CD4-positive, alpha-beta memory T cell (primary cell): ENCODE results near the gene SPDEF. TPM values are rescaled to one million over a fixed set of nuclear protein-coding genes. Genes with fewer than 3 reads are reported as not detected.

ENCODE experiments used
- CTCF ChIA-PET: fragments of 350-600 bp; sonication (Branson Sonifier 250); formaldehyde crosslinking; loops from one replicate; lab custom pipeline; 2021; ENCODE audit warnings: inconsistent platforms; ENCODE audit not compliant: partially characterized antibody; lab: Charles Lee
- POLR2A ChIA-PET: fragments of 350-600 bp; sonication (Branson Sonifier 250); formaldehyde crosslinking; loops from one replicate; lab custom pipeline; 2021; ENCODE audit not compliant: partially characterized antibody; lab: Charles Lee
- DNase-seq, 5 donors: peaks; one replicate each; pipeline versions ENCODE4 v3.0.0 to v3.0.0-alpha.2; 2020 to 2022; ENCODE audit warnings: mixed read lengths in 1 of 5
- H3K27ac ChIP-seq: one replicate; pipeline ENCODE4 v1.7.0; 2013; ENCODE audit warnings: low read depth, low read length
- H3K27me3 ChIP-seq: 2 replicates; pipeline ENCODE4 v1.7.0; 2013; ENCODE audit warnings: mild to moderate bottlenecking, low read length, moderate library complexity; ENCODE audit not compliant: insufficient read depth
- H3K36me3 ChIP-seq: 2 replicates; pipeline ENCODE4 v1.7.0; 2013; ENCODE audit warnings: mild to moderate bottlenecking, low read length, moderate library complexity; ENCODE audit not compliant: insufficient read depth
- H3K4me1 ChIP-seq: 2 replicates; pipeline ENCODE4 v1.7.0; 2013; ENCODE audit warnings: mild to moderate bottlenecking, low read length, moderate library complexity; ENCODE audit not compliant: insufficient read depth
- H3K4me3 ChIP-seq, 2 donors: one replicate each; pipeline ENCODE4 v1.7.0; 2013; ENCODE audit warnings: low read length in 2 of 2, mild to moderate bottlenecking in 1 of 2
- H3K9me3 ChIP-seq, 2 donors: one replicate each; pipeline ENCODE4 v1.7.0; 2013; ENCODE audit warnings: low read length in 2 of 2, control low read depth in 1 of 2; ENCODE audit not compliant: control insufficient read depth in 1 of 2
- H3K27ac Mint-ChIP-seq, 7 donors: one replicate each; pipeline ENCODE4 v1.8.0; 2020 to 2021; ENCODE audit warnings: mixed read lengths in 7 of 7, mild to moderate bottlenecking in 6 of 7, inconsistent platforms in 3 of 7, moderate library complexity in 3 of 7
- H3K27me3 Mint-ChIP-seq, 2 donors: one replicate each; pipeline ENCODE4 v1.8.0; 2020 to 2021; ENCODE audit warnings: mixed read lengths in 2 of 2
- H3K36me3 Mint-ChIP-seq, 2 donors: one replicate each; pipeline ENCODE4 v1.8.0; 2020 to 2021; ENCODE audit warnings: mixed read lengths in 2 of 2, inconsistent platforms in 1 of 2, mild to moderate bottlenecking in 1 of 2
- H3K4me1 Mint-ChIP-seq, 4 donors: one replicate each; pipeline ENCODE4 v1.8.0; 2020 to 2021; ENCODE audit warnings: mixed read lengths in 4 of 4, mild to moderate bottlenecking in 1 of 4
- H3K4me3 Mint-ChIP-seq, 8 donors: one replicate each; pipeline ENCODE4 v1.8.0; 2020 to 2021; ENCODE audit warnings: mixed read lengths in 8 of 8, mild to moderate bottlenecking in 7 of 8, moderate library complexity in 6 of 8, inconsistent platforms in 3 of 8
- H3K9me3 Mint-ChIP-seq, 8 donors: one replicate each; pipeline ENCODE4 v1.8.0; 2020 to 2021; ENCODE audit warnings: mixed read lengths in 8 of 8, mild to moderate bottlenecking in 5 of 8, inconsistent platforms in 3 of 8, moderate library complexity in 1 of 8
- intact Hi-C: fragments of 100-400 bp; cut with micrococcal nuclease; formaldehyde crosslinking; loops from one replicate; pipeline ENCODE4 v1.15.1; 2023
- polyA plus RNA-seq, 2 donors: library from polyadenylated mRNA; unstranded; fragments of 300-500 nt; fragmentation: Illumina TruSeq; gene quantifications; one replicate each; pipeline ENCODE4 v1.2.3, GENCODE V29; 2021
- total RNA-seq, 2 experiments: library from RNA; stranded (reverse); gene quantifications; one replicate each; pipeline ENCODE4 v1.2.3, GENCODE V29; 2021

SPDEF gene
- total and polyA plus RNA-seq, 4 experiments from 2014 or later = not detected

DNA sequence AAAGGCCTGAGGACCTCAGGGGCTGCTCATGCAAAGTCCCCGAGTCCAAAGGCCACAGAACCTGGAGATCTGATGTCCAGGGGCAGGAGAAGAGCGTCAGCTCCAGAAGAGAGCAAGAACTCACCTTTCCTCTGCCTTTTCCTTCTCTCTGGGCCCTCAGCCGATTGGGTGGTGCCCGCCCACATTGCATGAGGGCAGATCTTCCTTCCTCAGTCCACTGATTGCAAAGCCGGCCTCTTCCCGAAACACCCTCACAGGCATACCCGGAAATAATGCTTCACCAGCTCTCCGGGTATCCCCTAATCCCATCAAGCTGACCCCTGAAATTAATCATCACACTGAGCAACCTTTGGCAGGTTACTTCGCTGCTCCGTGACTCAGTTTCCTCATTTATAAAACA is 33.4 kb downstream of the SPDEF start:
- no peak for DNase-seq
- H3K9me3 ChIP-seq = no peaks in the 10 kb centered on the region
- no peak overlapping the region for H3K4me3 ChIP-seq
- H3K27ac ChIP-seq = no peak overlapping the region
- Mint-ChIP-seq H3K4me1 (peaks cover 5 to 15% (median 8%) of the 10 kb centered on the region in 4 donors), H3K36me3 (no peaks in the 10 kb centered on the region), H3K4me3 (no peak overlapping the region), H3K27ac (no peak overlapping the region), H3K9me3 (no peaks in the 10 kb centered on the region), H3K27me3 (no peaks in the 10 kb centered on the region)
- H3K4me1 ChIP-seq = peaks cover 15% of the 10 kb centered on the region
- POLR2A ChIA-PET = no interaction called here
- intact Hi-C loops = no loop called here
- CTCF ChIA-PET = interaction anchor here (2.1 kb wide), 1 partner anchor 62 kb away, joined by 5 read pairs; no protein-coding TSS in a partner anchor
- H3K27me3 ChIP-seq = no peaks in the 10 kb centered on the region
- H3K36me3 ChIP-seq = no peaks in the 10 kb centered on the region

DNA sequence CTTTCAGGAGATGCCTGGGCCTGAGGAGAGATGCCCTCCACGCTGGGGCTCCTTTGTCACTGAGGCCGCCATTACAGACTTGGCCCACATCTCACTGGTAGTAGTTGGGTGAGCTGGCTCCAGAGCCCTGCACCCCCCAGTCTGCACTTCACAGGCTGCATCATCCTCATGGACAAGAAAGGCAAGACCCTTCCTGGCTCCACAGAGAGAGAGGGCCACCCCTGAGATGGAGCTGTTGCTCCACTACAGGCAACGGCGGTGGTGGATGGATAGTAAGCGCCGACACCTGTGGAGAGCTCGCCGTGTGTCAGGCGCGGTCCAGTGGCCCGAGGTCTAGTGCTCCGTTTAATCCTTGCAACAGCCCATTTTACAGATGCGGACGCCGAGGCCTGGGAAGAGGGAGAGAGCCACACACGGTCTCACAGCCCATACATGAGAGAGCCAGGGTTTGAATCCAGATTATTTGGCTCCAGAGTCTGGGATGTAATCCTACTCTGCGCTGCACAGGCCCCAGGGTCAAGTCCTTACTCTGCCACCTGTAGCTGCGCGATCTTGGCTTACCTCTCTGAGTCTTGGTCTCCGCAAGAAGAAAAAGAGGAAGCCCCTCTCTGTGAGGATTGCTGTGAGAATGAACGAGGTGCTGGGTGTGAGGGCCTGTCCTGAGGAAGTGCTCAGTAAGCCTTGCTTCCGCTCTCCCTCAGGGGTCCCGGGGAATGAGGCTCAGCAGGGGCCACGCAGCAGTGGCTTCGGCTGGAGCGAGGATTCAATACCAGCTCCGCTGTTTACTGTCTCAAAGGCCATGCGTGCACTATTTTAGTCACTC is 34.5 kb downstream of the SPDEF start:
- CTCF ChIA-PET = interaction anchor here (2.1 kb wide), 1 partner anchor 61 kb away, joined by 5 read pairs; no protein-coding TSS in a partner anchor
- Histone ChIP-seq H3K9me3 (no peaks in the 10 kb centered on the region), H3K4me1 (peaks cover 6% of the 10 kb centered on the region), H3K36me3 (no peaks in the 10 kb centered on the region), H3K4me3 (no peak overlapping the region), H3K27me3 (no peaks in the 10 kb centered on the region), H3K27ac (no peak overlapping the region)
- intact Hi-C loops = no loop called here
- H3K9me3 Mint-ChIP-seq = no peaks in the 10 kb centered on the region
- peaks cover 0 to 6% (median 4%) of the 10 kb centered on the region in 4 donors for H3K4me1 Mint-ChIP-seq
- DNase-seq = no peak
- no peak overlapping the region for H3K4me3 Mint-ChIP-seq
- POLR2A ChIA-PET = no interaction called here
- no peaks in the 10 kb centered on the region for H3K36me3 Mint-ChIP-seq
- H3K27ac Mint-ChIP-seq = no peak overlapping the region
- H3K27me3 Mint-ChIP-seq = peaks cover 2 to 3% of the 10 kb centered on the region in 2 donors

DNA sequence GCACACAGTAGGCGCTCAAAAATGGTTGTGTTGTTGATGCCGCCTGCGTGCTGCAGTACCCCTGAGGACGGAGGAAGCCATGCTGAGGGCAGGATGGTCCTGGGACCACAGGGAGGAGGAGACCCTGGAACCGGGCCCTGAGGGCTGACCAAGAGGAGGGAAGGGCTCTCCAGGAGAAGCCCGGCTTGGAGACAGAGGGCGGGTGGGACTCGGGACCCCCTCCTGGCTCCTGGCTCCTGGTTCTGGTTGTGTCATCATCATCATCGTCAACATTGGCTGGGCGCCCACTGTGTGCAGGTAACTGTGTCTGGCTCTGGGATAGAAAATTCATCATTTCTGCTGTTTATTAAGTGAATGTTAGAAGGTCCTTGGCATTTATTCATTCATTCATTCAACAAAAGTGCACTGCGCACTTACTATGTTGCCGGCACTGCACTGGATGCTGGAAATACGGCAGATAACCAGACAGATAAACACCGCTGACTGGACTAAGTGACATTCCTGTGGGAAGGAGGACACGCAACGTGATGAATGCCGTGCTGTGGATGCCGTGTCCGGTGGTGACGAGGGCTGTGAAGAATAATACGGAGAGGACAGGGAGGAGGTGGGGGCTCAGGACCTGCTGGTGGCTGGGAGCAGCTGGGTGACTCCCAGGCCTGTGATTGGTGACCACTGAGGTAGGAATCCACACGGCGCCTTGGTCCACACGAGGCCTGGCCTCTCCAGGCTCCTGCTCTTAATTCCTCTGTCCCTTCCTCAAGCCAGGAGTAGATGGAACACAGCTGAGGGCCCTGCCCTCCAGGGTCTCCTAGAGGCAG is 35.3 kb downstream of the SPDEF start:
- Histone ChIP-seq H3K27me3 (no peaks in the 10 kb centered on the region), H3K4me1 (no peaks in the 10 kb centered on the region), H3K27ac (no peak overlapping the region), H3K9me3 (no peaks in the 10 kb centered on the region), H3K36me3 (no peaks in the 10 kb centered on the region), H3K4me3 (no peak overlapping the region)
- DNase-seq = no peak
- no peak overlapping the region for H3K27ac Mint-ChIP-seq
- intact Hi-C loops = no loop called here
- CTCF ChIA-PET = no interaction called here
- H3K9me3 Mint-ChIP-seq = no peaks in the 10 kb centered on the region
- POLR2A ChIA-PET = no interaction called here
- peaks cover 2 to 3% of the 10 kb centered on the region in 2 donors for H3K27me3 Mint-ChIP-seq
- peaks cover 0 to 6% (median 4%) of the 10 kb centered on the region in 4 donors for H3K4me1 Mint-ChIP-seq
- H3K36me3 Mint-ChIP-seq = no peaks in the 10 kb centered on the region
- no peak overlapping the region for H3K4me3 Mint-ChIP-seq

DNA sequence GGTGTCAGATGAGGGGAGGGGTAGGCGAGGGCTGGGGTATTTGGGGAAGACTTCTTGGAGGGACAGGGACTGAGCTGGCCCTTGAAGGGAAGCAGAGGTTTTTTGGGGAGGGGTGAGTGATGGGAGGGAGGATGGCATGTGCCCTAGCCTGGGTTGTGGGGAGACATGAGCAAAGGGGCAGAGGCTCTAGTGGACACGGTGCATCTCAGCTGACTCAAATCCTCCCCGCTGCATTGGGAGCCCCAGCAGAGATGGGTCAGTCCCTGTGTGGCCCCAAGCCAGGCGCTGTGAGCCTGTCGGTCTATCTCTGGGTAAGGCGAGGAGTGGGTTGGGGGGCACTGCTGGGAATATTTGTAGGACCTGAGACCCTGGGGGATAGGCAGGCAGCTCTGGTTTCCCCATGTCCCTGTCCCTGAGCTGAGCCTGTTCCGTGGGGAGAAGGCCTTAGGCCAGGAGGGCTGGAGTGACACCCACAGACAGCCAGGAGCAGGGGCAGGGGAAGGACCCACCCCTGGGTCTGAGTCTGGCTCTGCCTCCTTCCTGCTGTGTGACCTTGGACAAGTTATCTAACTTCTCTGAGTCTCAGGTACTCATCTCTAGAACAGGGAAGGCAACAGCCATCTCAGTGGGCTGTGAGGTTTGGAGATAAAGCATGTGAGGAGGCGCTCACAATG is 36.0 kb downstream of the SPDEF start:
- Mint-ChIP-seq H3K4me3 (no peak overlapping the region), H3K27ac (no peak overlapping the region)
- intact Hi-C loops = no loop called here

DNA sequence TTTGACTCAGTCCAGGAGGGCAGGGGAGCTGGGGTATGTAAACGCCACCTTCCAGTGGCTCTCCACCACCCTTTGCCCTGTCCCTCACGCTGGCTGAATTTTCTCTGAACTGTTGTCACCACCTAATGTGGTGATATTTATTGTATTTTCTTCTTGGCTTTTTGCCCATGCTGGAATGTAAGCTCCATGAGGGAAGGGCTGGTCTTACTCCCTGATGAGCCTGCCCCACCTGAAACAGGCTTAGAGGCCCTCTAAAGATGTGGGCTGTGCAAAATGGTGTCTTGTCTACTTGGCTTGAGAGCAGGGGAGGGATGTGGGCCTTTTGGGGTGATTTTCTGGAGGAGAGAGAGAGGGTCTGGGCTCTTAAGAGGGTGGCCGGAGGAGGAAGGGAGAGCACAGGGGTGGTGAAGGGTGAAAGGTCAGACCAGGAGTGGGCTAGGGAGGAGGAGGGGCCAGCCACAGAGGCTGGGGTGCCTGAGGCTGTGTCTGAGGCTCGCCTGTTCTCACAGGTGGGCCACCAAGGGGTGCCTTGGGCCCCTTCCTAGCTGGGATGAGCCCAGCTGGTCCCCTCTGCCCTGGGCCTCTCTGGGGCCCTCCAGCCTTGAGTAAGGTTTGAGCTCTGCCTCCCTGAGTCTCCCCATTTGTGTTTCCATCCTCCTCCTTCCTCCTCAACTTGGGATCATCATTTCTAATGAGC is 37.3 kb downstream of the SPDEF start:
- intact Hi-C loops = no loop called here
- H3K4me3 Mint-ChIP-seq = no peak overlapping the region
- H3K9me3 Mint-ChIP-seq = no peaks in the 10 kb centered on the region
- CTCF ChIA-PET = no interaction called here
- peaks cover 0 to 6% (median 4%) of the 10 kb centered on the region in 4 donors for H3K4me1 Mint-ChIP-seq
- Histone ChIP-seq H3K4me3 (no peak overlapping the region), H3K9me3 (no peaks in the 10 kb centered on the region), H3K27me3 (no peaks in the 10 kb centered on the region), H3K27ac (no peak overlapping the region), H3K4me1 (no peaks in the 10 kb centered on the region), H3K36me3 (no peaks in the 10 kb centered on the region)
- no peak for DNase-seq
- POLR2A ChIA-PET = no interaction called here
- H3K36me3 Mint-ChIP-seq = no peaks in the 10 kb centered on the region
- H3K27me3 Mint-ChIP-seq = peaks cover 4 to 5% of the 10 kb centered on the region in 2 donors
- no peak overlapping the region for H3K27ac Mint-ChIP-seq

More for the DNA sequence above, 36.0 kb downstream of the SPDEF start:
- no peaks in the 10 kb centered on the region for H3K9me3 Mint-ChIP-seq
- Histone ChIP-seq H3K4me1 (no peaks in the 10 kb centered on the region), H3K36me3 (no peaks in the 10 kb centered on the region), H3K27me3 (no peaks in the 10 kb centered on the region), H3K27ac (no peak overlapping the region), H3K4me3 (no peak overlapping the region), H3K9me3 (no peaks in the 10 kb centered on the region)
- ChIA-PET POLR2A (no interaction called here), CTCF (no interaction called here)
- H3K36me3 Mint-ChIP-seq = no peaks in the 10 kb centered on the region
- H3K27me3 Mint-ChIP-seq = peaks cover 2 to 3% of the 10 kb centered on the region in 2 donors
- H3K4me1 Mint-ChIP-seq = peaks cover 0 to 6% (median 4%) of the 10 kb centered on the region in 4 donors
- DNase-seq = no peak

DNA sequence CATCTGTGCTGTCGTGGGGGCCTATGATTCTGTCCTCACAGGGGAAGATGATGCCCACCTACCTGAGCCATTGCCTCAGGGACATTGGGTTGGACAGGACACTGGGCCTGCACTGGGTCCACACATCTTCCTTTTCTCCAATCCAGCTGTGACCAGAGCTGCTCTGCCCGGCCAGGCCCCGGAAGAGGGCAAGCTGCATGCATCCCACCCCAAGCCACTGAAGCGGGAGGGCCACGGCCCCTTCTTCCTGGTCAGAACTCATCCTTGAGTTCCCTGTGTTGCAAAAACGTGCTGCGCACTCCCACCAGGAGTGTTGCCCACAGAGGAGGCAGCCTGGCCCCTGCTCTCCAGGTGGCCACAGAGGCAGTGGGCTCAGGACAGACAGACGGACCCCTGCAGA is 38.2 kb downstream of the SPDEF start:
- no peak overlapping the region for H3K27ac ChIP-seq
- peaks cover 5 to 8% of the 10 kb centered on the region in 2 donors for H3K27me3 Mint-ChIP-seq
- H3K36me3 ChIP-seq = no peaks in the 10 kb centered on the region
- no peak for DNase-seq
- no peak overlapping the region for H3K4me3 ChIP-seq
- H3K36me3 Mint-ChIP-seq = no peaks in the 10 kb centered on the region
- ChIA-PET POLR2A (no interaction called here), CTCF (no interaction called here)
- H3K27me3 ChIP-seq = no peaks in the 10 kb centered on the region
- intact Hi-C loops = no loop called here
- H3K9me3 Mint-ChIP-seq = no peaks in the 10 kb centered on the region
- no peaks in the 10 kb centered on the region for H3K9me3 ChIP-seq
- H3K27ac Mint-ChIP-seq = no peak overlapping the region
- no peaks in the 10 kb centered on the region for H3K4me1 ChIP-seq
- H3K4me1 Mint-ChIP-seq = peaks cover 0 to 4% (median under 1%) of the 10 kb centered on the region in 4 donors
- no peak overlapping the region for H3K4me3 Mint-ChIP-seq
